K562 (cell line): ENCODE data around the gene UBE2N. TPM values are rescaled to one million over a fixed set of nuclear protein-coding genes. Genes with fewer than 3 reads are reported as not detected.

Experiments used
- KAT2B ChIP-seq: IDR thresholded peaks from one replicate; pipeline ENCODE4 v1.6.1; 2012; ENCODE audit warnings: low read depth, mild to moderate bottlenecking, control low read depth, inconsistent platforms, low read length, moderate library complexity
- MAZ ChIP-seq, 2 experiments: fragments of 450-650 bp in 1 of 2; sonication (generic) in 1 of 2; formaldehyde crosslinking; IDR thresholded peaks in 1 of 2; conservative IDR thresholded peaks in 1 of 2; 2 replicates each; pipeline versions ENCODE4 v1.4.0 to v1.5.0; 2020; ENCODE audit warnings: mild to moderate bottlenecking in 1 of 2, missing genetic modification reagents in 1 of 2
- MYNN ChIP-seq, 2 experiments: sonication (generic); formaldehyde crosslinking in 1 of 2; IDR thresholded peaks; 2 replicates each; pipeline versions ENCODE4 v1.5.0 to v1.6.1; 2016 to 2020; ENCODE audit warnings: antibody characterized with exemption in 1 of 2, missing genetic modification reagents in 1 of 2
- NFRKB ChIP-seq: fragments of 450-650 bp; IDR thresholded peaks from 2 replicates; pipeline ENCODE4 v1.6.1; 2016; ENCODE audit warnings: low read depth
- PCBP1 ChIP-seq: fragments of 200-400 bp; formaldehyde crosslinking; IDR thresholded peaks from 2 replicates; pipeline ENCODE4 v1.6.1; 2018; ENCODE audit warnings: mild to moderate bottlenecking, low read depth, low read length; ENCODE audit not compliant: poor library complexity, severe bottlenecking
- PHB ChIP-seq: fragments of 250-450 bp; sonication (Bioruptor Pico); IDR thresholded peaks from 2 replicates; pipeline ENCODE4 v1.5.0; 2021
- RCOR1 ChIP-seq, 2 experiments: IDR thresholded peaks; 2 replicates each; pipeline ENCODE4 v1.6.1; 2012; ENCODE audit warnings: low read depth in 2 of 2, low read length in 2 of 2, borderline replicate concordance in 1 of 2, improper control_type of control experiment in 1 of 2
- SMC3 ChIP-seq: conservative IDR thresholded peaks from 2 replicates; pipeline ENCODE4 v1.6.1; 2011; ENCODE audit warnings: low read depth, low read length, improper control_type of control experiment; ENCODE audit not compliant: insufficient read depth
- STAT5A ChIP-seq: IDR thresholded peaks from 2 replicates; pipeline ENCODE4 v1.6.1; 2012; ENCODE audit warnings: low read length, inconsistent platforms, borderline replicate concordance
- TARDBP ChIP-seq: fragments of 450-650 bp; IDR thresholded peaks from 2 replicates; pipeline ENCODE4 v1.6.1; 2016
- ZNF3 ChIP-seq: fragments of 250-450 bp; sonication (Bioruptor Pico); IDR thresholded peaks from 2 replicates; pipeline ENCODE4 v1.5.0; 2021; ENCODE audit warnings: mild to moderate bottlenecking, moderate library complexity
- ZNF384 ChIP-seq: IDR thresholded peaks from 2 replicates; pipeline ENCODE4 v1.6.1; 2012; ENCODE audit warnings: low read depth, low read length, improper control_type of control experiment
- polyA plus RNA-seq, 8 experiments: library from polyadenylated mRNA; depleted of rRNA in 4 of 8; stranded (reverse) in 5 of 8; unstranded in 3 of 8; fragments of >200 nt; fragmentation: Nextera tagmentation in 2 of 8; fragmentation: Illumina TruSeq in 1 of 8; extraction: Ambion mirVana in 2 of 8; extraction: Trizol in 1 of 8; gene quantifications; 2 replicates each; pipeline versions ENCODE4 v1.2.1 to v1.2.3, GENCODE V29; 2011 to 2014; ENCODE audit warnings: inconsistent platforms in 1 of 8, missing spikeins in 1 of 8
- total RNA-seq, 7 experiments: library from RNA; depleted of rRNA in 6 of 7; stranded (reverse); fragments of >200 nt in 6 of 7; fragmentation: Illumina TruSeq in 2 of 7; extraction: Trizol in 2 of 7; gene quantifications; 2 replicates each; pipeline versions ENCODE4 v1.2.1 to v1.2.3, GENCODE V29; 2011 to 2021; ENCODE audit warnings: low replicate concordance in 1 of 7
- TF ChIP-seq, protein P1 (sequence below), 3 experiments: IDR thresholded peaks in 2 of 3; conservative IDR thresholded peaks in 1 of 3; 2 replicates each; pipeline ENCODE4 v1.5.1; 2011 to 2012; ENCODE audit warnings: low read length in 3 of 3, mild to moderate bottlenecking in 3 of 3, control low read depth in 2 of 3, improper control_type of control experiment in 1 of 3, inconsistent platforms in 1 of 3, low read depth in 1 of 3, mixed read lengths in 1 of 3, moderate library complexity in 1 of 3; ENCODE audit not compliant: insufficient read depth in 2 of 3
- TF ChIP-seq, protein P2 (sequence below): IDR thresholded peaks from 2 replicates; pipeline ENCODE4 v1.6.1; 2012; ENCODE audit warnings: low read depth, low read length, improper control_type of control experiment, borderline replicate concordance
- TF ChIP-seq, protein P3 (sequence below): fragments of 450-650 bp; formaldehyde crosslinking; IDR thresholded peaks from 2 replicates; pipeline ENCODE4 v1.4.0; 2020; ENCODE audit warnings: mild to moderate bottlenecking, moderate library complexity
- TF ChIP-seq, protein P4 (sequence below): fragments of 250-450 bp; sonication (Bioruptor Pico); IDR thresholded peaks from 2 replicates; pipeline ENCODE4 v1.5.0; 2022; ENCODE audit warnings: mild to moderate bottlenecking

UBE2N gene
- total and polyA plus RNA-seq, 9 of the 15 experiments (the other 6 are each of a cell fraction or from before 2014, with no cell fraction given), result 189 to 826 (median 260) TPM

DNA sequence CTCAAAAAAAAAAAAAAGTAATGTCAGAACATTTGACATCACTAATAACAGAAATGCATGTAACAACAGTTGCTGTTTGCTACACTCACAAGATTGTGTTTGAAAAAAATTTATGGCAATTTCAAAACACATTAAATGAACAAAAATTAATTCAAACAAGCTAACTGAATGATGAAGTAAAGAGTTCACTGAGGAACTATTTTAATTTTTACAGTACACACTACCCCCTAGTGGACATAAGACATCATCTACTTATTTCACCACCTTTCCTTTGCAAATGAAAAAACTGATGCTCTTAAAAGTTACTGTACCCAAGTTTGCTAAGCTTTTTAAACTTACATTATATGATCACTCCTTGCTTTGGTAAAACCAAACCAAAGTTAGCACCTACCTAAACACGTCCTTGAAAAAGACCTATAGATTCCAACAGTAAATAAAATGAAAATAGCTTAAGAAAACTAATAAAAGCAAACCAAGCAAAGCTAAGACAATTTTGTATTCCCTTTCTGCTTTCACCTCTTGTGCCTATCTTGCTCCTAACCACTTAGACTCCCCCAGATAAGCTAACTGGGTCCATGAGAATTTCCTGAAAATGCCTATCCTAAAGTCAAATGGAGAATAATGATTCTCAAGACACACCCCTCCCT is 22.2 kb downstream of the UBE2N start (continued):
- no peak for TF ChIP-seq SMC3
- no peak for TF ChIP-seq RCOR1 (IDR thresholded peaks at IDR 0.05; ENCODE audit: borderline replicate concordance in 1 of 2, low read depth in 2 of 2, low read length in 2 of 2)
- TF ChIP-seq STAT5A, result no peak
- TF ChIP-seq KAT2B, result no peak
- TF ChIP-seq, protein P1, sequence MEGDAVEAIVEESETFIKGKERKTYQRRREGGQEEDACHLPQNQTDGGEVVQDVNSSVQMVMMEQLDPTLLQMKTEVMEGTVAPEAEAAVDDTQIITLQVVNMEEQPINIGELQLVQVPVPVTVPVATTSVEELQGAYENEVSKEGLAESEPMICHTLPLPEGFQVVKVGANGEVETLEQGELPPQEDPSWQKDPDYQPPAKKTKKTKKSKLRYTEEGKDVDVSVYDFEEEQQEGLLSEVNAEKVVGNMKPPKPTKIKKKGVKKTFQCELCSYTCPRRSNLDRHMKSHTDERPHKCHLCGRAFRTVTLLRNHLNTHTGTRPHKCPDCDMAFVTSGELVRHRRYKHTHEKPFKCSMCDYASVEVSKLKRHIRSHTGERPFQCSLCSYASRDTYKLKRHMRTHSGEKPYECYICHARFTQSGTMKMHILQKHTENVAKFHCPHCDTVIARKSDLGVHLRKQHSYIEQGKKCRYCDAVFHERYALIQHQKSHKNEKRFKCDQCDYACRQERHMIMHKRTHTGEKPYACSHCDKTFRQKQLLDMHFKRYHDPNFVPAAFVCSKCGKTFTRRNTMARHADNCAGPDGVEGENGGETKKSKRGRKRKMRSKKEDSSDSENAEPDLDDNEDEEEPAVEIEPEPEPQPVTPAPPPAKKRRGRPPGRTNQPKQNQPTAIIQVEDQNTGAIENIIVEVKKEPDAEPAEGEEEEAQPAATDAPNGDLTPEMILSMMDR (IDR thresholded peaks at IDR 0.05 in 2 of 3, conservative IDR thresholded peaks at IDR 0.05 in 1 of 3; ENCODE audit: insufficient read depth in 2 of 3, low read depth in 1 of 3, low read length in 3 of 3), result peak; percentile 7 to 71 (median 27); a peak in 4 of 6 replicates
- no peak for TF ChIP-seq MYNN (IDR thresholded peaks at IDR 0.05)
- TF ChIP-seq MYNN (CRISPR knock-in tag; IDR thresholded peaks at IDR 0.05), result no peak
- TF ChIP-seq NFRKB, result no peak
- TF ChIP-seq, protein P2, sequence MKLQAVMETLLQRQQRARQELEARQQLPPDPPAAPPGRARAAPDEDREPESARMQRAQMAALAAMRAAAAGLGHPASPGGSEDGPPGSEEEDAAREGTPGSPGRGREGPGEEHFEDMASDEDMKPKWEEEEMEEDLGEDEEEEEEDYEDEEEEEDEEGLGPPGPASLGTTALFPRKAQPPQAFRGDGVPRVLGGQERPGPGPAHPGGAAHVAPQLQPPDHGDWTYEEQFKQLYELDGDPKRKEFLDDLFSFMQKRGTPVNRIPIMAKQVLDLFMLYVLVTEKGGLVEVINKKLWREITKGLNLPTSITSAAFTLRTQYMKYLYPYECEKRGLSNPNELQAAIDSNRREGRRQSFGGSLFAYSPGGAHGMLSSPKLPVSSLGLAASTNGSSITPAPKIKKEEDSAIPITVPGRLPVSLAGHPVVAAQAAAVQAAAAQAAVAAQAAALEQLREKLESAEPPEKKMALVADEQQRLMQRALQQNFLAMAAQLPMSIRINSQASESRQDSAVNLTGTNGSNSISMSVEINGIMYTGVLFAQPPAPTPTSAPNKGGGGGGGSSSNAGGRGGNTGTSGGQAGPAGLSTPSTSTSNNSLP, result 0 out of 2 replicates have a peak, but pooled peaks have one; percentile 22
- TF ChIP-seq ZNF384, result peak; percentile 58; the same call in 1 of the 2 replicates
- no peak for TF ChIP-seq MAZ (CRISPR knock-in tag; conservative IDR thresholded peaks at IDR 0.05 in 1 of 2, IDR thresholded peaks at IDR 0.05 in 1 of 2)
- no peak for TF ChIP-seq ZNF3 (CRISPR knock-in tag)
- TF ChIP-seq, protein P3, sequence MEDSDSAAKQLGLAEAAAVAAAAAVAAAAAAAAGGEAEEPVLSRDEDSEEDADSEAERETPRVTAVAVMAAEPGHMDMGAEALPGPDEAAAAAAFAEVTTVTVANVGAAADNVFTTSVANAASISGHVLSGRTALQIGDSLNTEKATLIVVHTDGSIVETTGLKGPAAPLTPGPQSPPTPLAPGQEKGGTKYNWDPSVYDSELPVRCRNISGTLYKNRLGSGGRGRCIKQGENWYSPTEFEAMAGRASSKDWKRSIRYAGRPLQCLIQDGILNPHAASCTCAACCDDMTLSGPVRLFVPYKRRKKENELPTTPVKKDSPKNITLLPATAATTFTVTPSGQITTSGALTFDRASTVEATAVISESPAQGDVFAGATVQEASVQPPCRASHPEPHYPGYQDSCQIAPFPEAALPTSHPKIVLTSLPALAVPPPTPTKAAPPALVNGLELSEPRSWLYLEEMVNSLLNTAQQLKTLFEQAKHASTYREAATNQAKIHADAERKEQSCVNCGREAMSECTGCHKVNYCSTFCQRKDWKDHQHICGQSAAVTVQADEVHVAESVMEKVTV, result 0 out of 2 replicates have a peak, but pooled peaks have one; percentile 24
- TF ChIP-seq TARDBP, result no peak
- TF ChIP-seq, protein P4, sequence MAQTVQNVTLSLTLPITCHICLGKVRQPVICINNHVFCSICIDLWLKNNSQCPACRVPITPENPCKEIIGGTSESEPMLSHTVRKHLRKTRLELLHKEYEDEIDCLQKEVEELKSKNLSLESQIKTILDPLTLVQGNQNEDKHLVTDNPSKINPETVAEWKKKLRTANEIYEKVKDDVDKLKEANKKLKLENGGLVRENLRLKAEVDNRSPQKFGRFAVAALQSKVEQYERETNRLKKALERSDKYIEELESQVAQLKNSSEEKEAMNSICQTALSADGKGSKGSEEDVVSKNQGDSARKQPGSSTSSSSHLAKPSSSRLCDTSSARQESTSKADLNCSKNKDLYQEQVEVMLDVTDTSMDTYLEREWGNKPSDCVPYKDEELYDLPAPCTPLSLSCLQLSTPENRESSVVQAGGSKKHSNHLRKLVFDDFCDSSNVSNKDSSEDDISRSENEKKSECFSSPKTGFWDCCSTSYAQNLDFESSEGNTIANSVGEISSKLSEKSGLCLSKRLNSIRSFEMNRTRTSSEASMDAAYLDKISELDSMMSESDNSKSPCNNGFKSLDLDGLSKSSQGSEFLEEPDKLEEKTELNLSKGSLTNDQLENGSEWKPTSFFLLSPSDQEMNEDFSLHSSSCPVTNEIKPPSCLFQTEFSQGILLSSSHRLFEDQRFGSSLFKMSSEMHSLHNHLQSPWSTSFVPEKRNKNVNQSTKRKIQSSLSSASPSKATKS (CRISPR knock-in tag), result no peak
- TF ChIP-seq PHB (CRISPR knock-in tag), result no peak
- no peak for TF ChIP-seq PCBP1
- TF ChIP-seq, all 486 proteins: peak for 8
